Measurements from ENCODE around the gene CNTROB. TPM values are rescaled to one million over a fixed set of nuclear protein-coding genes. Genes with fewer than 3 reads are reported as not detected.
A peak's percentile ranks its signal among the peaks of the same experiment; 100 is the strongest.

The CNTROB gene
- total RNA-seq, 4 donors from 2014 or later, result 7.1 to 58.5 (median 26.1) TPM

- H3K36me3 ChIP-seq, result no peaks in the 10 kb centered on the region
- intact Hi-C loops (cut with DNase I; ENCODE audit: low total_unique reads), result no loop called here
- no peaks in the 10 kb centered on the region for H3K27me3 ChIP-seq
- TF ChIP-seq POLR2A (IDR thresholded peaks at IDR 0.05) (peak; percentile 62 to 67), CTCF (IDR thresholded peaks at IDR 0.05) (peak in 1 of 4 experiments; percentile 13)
- peak overlapping the region; percentile 19 to 39 for H3K4me3 ChIP-seq
- H3K9me3 ChIP-seq, result no peaks in the 10 kb centered on the region
- DNase-seq, result peak; percentile 89 to 90
- peak overlapping the region; percentile 78 to 82 for H3K27ac ChIP-seq
- no peaks in the 10 kb centered on the region for H3K4me1 ChIP-seq
Observed at GRCh38 chr17:7922845-7923628, 9.0 kb upstream of the CNTROB start.

GRCh38 chr17:7927596-7927995 is 4.4 kb upstream of the CNTROB start:
- TF ChIP-seq CTCF (IDR thresholded peaks at IDR 0.05) (no peak), POLR2A (IDR thresholded peaks at IDR 0.05) (no peak)
- Histone ChIP-seq H3K36me3 (no peaks in the 10 kb centered on the region), H3K27ac (no peak overlapping the region), H3K27me3 (no peaks in the 10 kb centered on the region), H3K4me3 (no peak overlapping the region), H3K4me1 (peaks cover 0 to 6% of the 10 kb centered on the region in 2 donors), H3K9me3 (no peaks in the 10 kb centered on the region)
- intact Hi-C loops (cut with DNase I; ENCODE audit: low total_unique reads), result no loop called here
- no peak for DNase-seq

GRCh38 chr17:7929158-7930023 is 2.6 kb upstream of the CNTROB start, which contains the start of gene KCNAB3:
TSS of gene KCNAB3 (minus strand) at chr17:7929856. CDS start at chr17:7929435, 421 bp downstream.
- peak in 1 of 2 donors; percentile 44 for TF ChIP-seq POLR2A (IDR thresholded peaks at IDR 0.05)
- TF ChIP-seq CTCF (IDR thresholded peaks at IDR 0.05), result no peak

GRCh38 chr17:7930841-7931631 is 970 bp upstream of the CNTROB start:
- no peaks in the 10 kb centered on the region for H3K27me3 ChIP-seq
- peaks cover 0 to 17% of the 10 kb centered on the region in 2 donors for H3K4me1 ChIP-seq
- peak overlapping the region; percentile 61 to 83 for H3K27ac ChIP-seq
- DNase-seq, result no peak
- H3K4me3 ChIP-seq, result peak overlapping the region; percentile 70 to 83
- no peaks in the 10 kb centered on the region for H3K36me3 ChIP-seq
- H3K9me3 ChIP-seq, result no peaks in the 10 kb centered on the region
- intact Hi-C loops (cut with DNase I; ENCODE audit: low total_unique reads), result no loop called here
- TF ChIP-seq CTCF (IDR thresholded peaks at IDR 0.05) (no peak), POLR2A (IDR thresholded peaks at IDR 0.05) (no peak)

More at GRCh38 chr17:7929158-7930023, 2.6 kb upstream of the CNTROB start, which contains the start of gene KCNAB3:
- H3K27ac ChIP-seq, result peak within 1 kb of the TSS; percentile 18 to 68
- no peaks in the 10 kb centered on the region for H3K27me3 ChIP-seq
- DNase-seq, result peak; percentile 71 to 82
- intact Hi-C loops (cut with DNase I; ENCODE audit: low total_unique reads), result no loop called here
- no peaks in the 10 kb centered on the region for H3K9me3 ChIP-seq
- H3K36me3 ChIP-seq, result no peaks in the 10 kb centered on the region
- H3K4me1 ChIP-seq, result peaks cover 0 to 17% of the 10 kb centered on the region in 2 donors
- peak within 1 kb of the TSS; percentile 33 to 39 for H3K4me3 ChIP-seq
